SK-N-SH (cell line): Measurements from ENCODE around the gene CCDC107.

ENCODE experiments used
- FOXM1 ChIP-seq: IDR thresholded peaks from 2 replicates; pipeline ENCODE4 v1.4.0; 2012; ENCODE audit warnings: low read depth, mild to moderate bottlenecking
- JUND ChIP-seq: IDR thresholded peaks from 2 replicates; pipeline ENCODE4 v1.4.0; 2012
- MXI1 ChIP-seq: IDR thresholded peaks from 2 replicates; pipeline ENCODE4 v1.6.1; 2012; ENCODE audit warnings: mild to moderate bottlenecking, low read depth, low read length, improper control_type of control experiment
- YY1 ChIP-seq: IDR thresholded peaks from 2 replicates; pipeline ENCODE4 v1.4.0; 2012; ENCODE audit warnings: low read depth, mild to moderate bottlenecking
- TF ChIP-seq, protein P1 (sequence below): fragments of 200-600 bp; sonication (generic); IDR thresholded peaks from 2 replicates; pipeline ENCODE4 v1.6.1; 2017; ENCODE audit warnings: antibody characterized with exemption, mild to moderate bottlenecking, moderate library complexity
- TF ChIP-seq, protein P2 (sequence below): fragments of 150-350 bp; IDR thresholded peaks from 2 replicates; pipeline ENCODE4 v1.6.1; 2017; ENCODE audit warnings: antibody characterized with exemption, low read length, low read depth, borderline replicate concordance

DNA sequence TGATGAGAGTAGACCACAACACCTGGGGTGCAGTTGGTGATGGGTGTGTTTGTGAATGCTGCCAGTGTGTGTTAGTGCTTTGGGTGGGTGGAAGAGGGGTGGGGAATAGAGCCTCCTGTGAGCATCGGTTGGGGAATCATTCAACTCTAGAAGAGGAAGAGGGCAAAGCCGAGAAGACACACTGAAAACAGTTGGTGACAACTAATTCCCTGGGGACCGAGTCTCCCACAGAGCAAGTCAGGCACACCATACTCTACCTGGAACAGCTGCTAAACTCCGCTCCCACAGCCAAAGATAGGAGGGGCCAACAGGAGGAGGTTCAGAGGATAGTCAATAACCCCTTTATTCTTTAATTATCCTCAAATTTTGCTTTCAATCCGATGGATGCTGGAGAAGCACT lies 8.5 kb downstream of the CCDC107 start:
- no peak for TF ChIP-seq MXI1
- TF ChIP-seq, protein P1, sequence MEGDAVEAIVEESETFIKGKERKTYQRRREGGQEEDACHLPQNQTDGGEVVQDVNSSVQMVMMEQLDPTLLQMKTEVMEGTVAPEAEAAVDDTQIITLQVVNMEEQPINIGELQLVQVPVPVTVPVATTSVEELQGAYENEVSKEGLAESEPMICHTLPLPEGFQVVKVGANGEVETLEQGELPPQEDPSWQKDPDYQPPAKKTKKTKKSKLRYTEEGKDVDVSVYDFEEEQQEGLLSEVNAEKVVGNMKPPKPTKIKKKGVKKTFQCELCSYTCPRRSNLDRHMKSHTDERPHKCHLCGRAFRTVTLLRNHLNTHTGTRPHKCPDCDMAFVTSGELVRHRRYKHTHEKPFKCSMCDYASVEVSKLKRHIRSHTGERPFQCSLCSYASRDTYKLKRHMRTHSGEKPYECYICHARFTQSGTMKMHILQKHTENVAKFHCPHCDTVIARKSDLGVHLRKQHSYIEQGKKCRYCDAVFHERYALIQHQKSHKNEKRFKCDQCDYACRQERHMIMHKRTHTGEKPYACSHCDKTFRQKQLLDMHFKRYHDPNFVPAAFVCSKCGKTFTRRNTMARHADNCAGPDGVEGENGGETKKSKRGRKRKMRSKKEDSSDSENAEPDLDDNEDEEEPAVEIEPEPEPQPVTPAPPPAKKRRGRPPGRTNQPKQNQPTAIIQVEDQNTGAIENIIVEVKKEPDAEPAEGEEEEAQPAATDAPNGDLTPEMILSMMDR = no peak
- no peak for TF ChIP-seq FOXM1
- TF ChIP-seq YY1 = no peak
- TF ChIP-seq JUND = no peak
- TF ChIP-seq, protein P2, sequence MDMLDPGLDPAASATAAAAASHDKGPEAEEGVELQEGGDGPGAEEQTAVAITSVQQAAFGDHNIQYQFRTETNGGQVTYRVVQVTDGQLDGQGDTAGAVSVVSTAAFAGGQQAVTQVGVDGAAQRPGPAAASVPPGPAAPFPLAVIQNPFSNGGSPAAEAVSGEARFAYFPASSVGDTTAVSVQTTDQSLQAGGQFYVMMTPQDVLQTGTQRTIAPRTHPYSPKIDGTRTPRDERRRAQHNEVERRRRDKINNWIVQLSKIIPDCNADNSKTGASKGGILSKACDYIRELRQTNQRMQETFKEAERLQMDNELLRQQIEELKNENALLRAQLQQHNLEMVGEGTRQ = no peak
